Endothelial cell of umbilical vein (primary cell): Measurements from ENCODE around the gene PLBD1. TPM values are rescaled to one million over a fixed set of nuclear protein-coding genes. Genes with fewer than 3 reads are reported as not detected.

Experiments
- BruUV-seq: library from RNA; stranded (reverse); fragments of 400-500 nt; replicated peaks from 2 replicates; lab custom pipeline; 2021; lab: Mats Ljungman, UMichigan
- CTCF ChIA-PET: fragments of 300-600, 350-600 bp; sonication (Branson Sonifier 250); formaldehyde crosslinking; loops from one replicate; lab custom pipeline; 2021; ENCODE audit warnings: antibody characterized with exemption, inconsistent platforms; lab: Charles Lee
- POLR2A ChIA-PET: fragments of 300-600, 350-600 bp; sonication (Branson Sonifier 250); formaldehyde crosslinking; loops from one replicate; lab custom pipeline; 2021; ENCODE audit warnings: antibody characterized with exemption, inconsistent platforms; lab: Charles Lee
- DNase-seq: peaks from one replicate; pipeline ENCODE4 v3.0.0-alpha.2; 2011; ENCODE audit warnings: low read depth, low spot score
- FAIRE-seq: peaks from 2 replicates; lab custom pipeline; 2011; peaks lifted over from hg19 to GRCh38; lab: Jason Lieb, UNC
- H2AFZ ChIP-seq: 2 replicates; pipeline ENCODE4 v1.6.0; 2012; ENCODE audit warnings: low read depth, low read length, control low read depth, inconsistent platforms
- H3K27ac ChIP-seq: 2 replicates; pipeline ENCODE4 v1.5.1; 2011; ENCODE audit warnings: low read depth, mild to moderate bottlenecking, control low read depth, low read length, moderate library complexity; ENCODE audit not compliant: insufficient read depth
- H3K27me3 ChIP-seq, 2 experiments: 2 replicates each; pipeline versions ENCODE4 v1.6.0 to v1.6.1; 2011; ENCODE audit warnings: low read length in 2 of 2, mixed read lengths in 1 of 2; ENCODE audit not compliant: control insufficient read depth in 2 of 2, insufficient read depth in 2 of 2
- H3K36me3 ChIP-seq, 2 experiments: 2 replicates in 1 of 2; 3 replicates in 1 of 2; pipeline ENCODE4 v1.5.1; 2011; ENCODE audit warnings: low read length in 2 of 2, mild to moderate bottlenecking in 1 of 2, moderate library complexity in 1 of 2; ENCODE audit not compliant: control insufficient read depth in 2 of 2, insufficient read depth in 2 of 2; ENCODE audit errors: extremely low read depth in 1 of 2
- H3K4me1 ChIP-seq: 3 replicates; pipeline ENCODE4 v1.5.1; 2011; ENCODE audit warnings: mild to moderate bottlenecking, low read length; ENCODE audit not compliant: control insufficient read depth, insufficient read depth; ENCODE audit errors: extremely low read depth
- H3K4me2 ChIP-seq: 2 replicates; pipeline ENCODE4 v1.6.1; 2011; ENCODE audit warnings: low read length, control low read depth, mixed read lengths; ENCODE audit not compliant: insufficient read depth
- H3K4me3 ChIP-seq, 3 experiments: fragments of 200-600 bp in 1 of 3; sonication (generic), shearing (Covaris generic) in 1 of 3; replicated peaks in 1 of 3; 2 replicates each; pipeline ENCODE4 v1.5.1; 2011 to 2016; ENCODE audit warnings: control low read depth in 3 of 3, low read length in 3 of 3, mild to moderate bottlenecking in 2 of 3, inconsistent platforms in 1 of 3, low read depth in 1 of 3, moderate library complexity in 1 of 3; ENCODE audit not compliant: insufficient read depth in 1 of 3
- H3K79me2 ChIP-seq: 2 replicates; pipeline ENCODE4 v1.6.0; 2012; ENCODE audit warnings: low read length, inconsistent platforms; ENCODE audit not compliant: control insufficient read depth, insufficient read depth
- H3K9ac ChIP-seq: replicated peaks from 2 replicates; pipeline ENCODE3; 2011; ENCODE audit warnings: low read length, control low read depth; ENCODE audit not compliant: insufficient read depth; ENCODE audit errors: extremely low read depth
- H3K9me1 ChIP-seq: replicated peaks from 3 replicates; pipeline ENCODE4 v1.6.0; 2011; ENCODE audit warnings: mild to moderate bottlenecking, low read length; ENCODE audit not compliant: control insufficient read depth, insufficient read depth; ENCODE audit errors: extremely low read depth
- H3K9me3 ChIP-seq: replicated peaks from 2 replicates; pipeline ENCODE4 v1.5.1; 2012; ENCODE audit warnings: low read length, inconsistent platforms; ENCODE audit not compliant: control insufficient read depth, insufficient read depth
- H4K20me1 ChIP-seq: replicated peaks from 2 replicates; pipeline ENCODE3; 2011; ENCODE audit warnings: mild to moderate bottlenecking, low read length; ENCODE audit not compliant: control insufficient read depth, insufficient read depth; ENCODE audit errors: extremely low read depth
- EZH2 ChIP-seq: IDR thresholded peaks from 2 replicates; pipeline ENCODE4 v1.6.1; 2012; ENCODE audit warnings: borderline replicate concordance, low read depth, mild to moderate bottlenecking, moderate library complexity, low read length, inconsistent platforms; ENCODE audit not compliant: severe bottlenecking
- FOS ChIP-seq: IDR thresholded peaks from 2 replicates; pipeline ENCODE4 v1.6.1; 2011; ENCODE audit warnings: mild to moderate bottlenecking, low read length, moderate library complexity, borderline replicate concordance; ENCODE audit not compliant: insufficient read depth
- GATA2 ChIP-seq: IDR thresholded peaks from 2 replicates; pipeline ENCODE4 v1.7.0; 2011; ENCODE audit warnings: low read depth, mild to moderate bottlenecking, moderate library complexity, mixed read lengths, low read length; ENCODE audit not compliant: insufficient read length, insufficient read depth
- JUN ChIP-seq: IDR thresholded peaks from 2 replicates; pipeline ENCODE4 v1.6.1; 2011; ENCODE audit warnings: borderline replicate concordance, low read depth; ENCODE audit not compliant: insufficient read length, insufficient read depth
- MYC ChIP-seq: IDR thresholded peaks from one replicate; pipeline ENCODE4 v1.6.1; 2011; ENCODE audit warnings: mild to moderate bottlenecking, low read depth, low read length
- POLR2A ChIP-seq: IDR thresholded peaks from 2 replicates; pipeline ENCODE4 v1.6.1; 2012; ENCODE audit warnings: low read depth, mild to moderate bottlenecking, control low read depth, low read length
- POLR2AphosphoS5 ChIP-seq: IDR thresholded peaks from 2 replicates; pipeline ENCODE4 v1.6.1; 2012; ENCODE audit warnings: low read depth, mild to moderate bottlenecking, control low read depth, low read length, moderate library complexity; ENCODE audit not compliant: insufficient read depth
- dilution Hi-C: fragments of 300-500 bp; cut with MboI; formaldehyde crosslinking; loops from one replicate; pipeline ENCODE4 v1.15.0; 2019; ENCODE audit warnings: low sequenced_read_pairs; ENCODE audit not compliant: extremely low pct_ligation_motif_present
- intact Hi-C: fragments of 100-400 bp; cut with micrococcal nuclease; formaldehyde crosslinking; loops from one replicate; pipeline ENCODE4 v1.10.0; 2022
- polyA plus RNA-seq, 4 experiments: library from polyadenylated mRNA; depleted of rRNA in 3 of 4; stranded (reverse) in 3 of 4; unstranded in 1 of 4; fragments of >200 nt; gene quantifications; 2 replicates each; pipeline versions ENCODE4 v1.2.1 to v1.2.3, GENCODE V29; 2011 to 2012; ENCODE audit warnings: missing spikeins in 1 of 4
- total RNA-seq: library from RNA; stranded (reverse); gene quantifications from 2 replicates; pipeline ENCODE4 v1.2.3, GENCODE V29; 2021
- TF ChIP-seq, protein P1 (sequence below), 2 donors: IDR thresholded peaks; 1 replicate in 1 of 2; 2 replicates in 1 of 2; pipeline ENCODE4 v1.5.1; 2011; ENCODE audit warnings: low read length in 2 of 2, mild to moderate bottlenecking in 2 of 2, moderate library complexity in 2 of 2, control low read depth in 1 of 2, inconsistent platforms in 1 of 2, low read depth in 1 of 2; ENCODE audit not compliant: insufficient read depth in 1 of 2; ENCODE audit errors: extremely low read depth in 1 of 2
- TF ChIP-seq, protein P2 (sequence below): IDR thresholded peaks from 2 replicates; pipeline ENCODE4 v1.6.1; 2011; ENCODE audit not compliant: insufficient read depth, insufficient read length

The PLBD1 gene
- total and polyA plus RNA-seq, 2 donors (not counting 3 experiments of a cell fraction or from before 2014, with no cell fraction given): 0.04 TPM; not detected in 1

- no peaks in the 10 kb centered on the region for H3K9me3 ChIP-seq
- intact Hi-C loops: no loop called here
- no peak overlapping the region for H3K9ac ChIP-seq
- no peak overlapping the region for H3K4me2 ChIP-seq
- POLR2A ChIA-PET: no interaction called here
- H3K4me3 ChIP-seq: no peak overlapping the region
- no peaks in the 10 kb centered on the region for H3K36me3 ChIP-seq
- DNase-seq (no peak), FAIRE-seq (no peak)
- H3K4me1 ChIP-seq: no peaks in the 10 kb centered on the region
- dilution Hi-C loops: no loop called here
- no peaks in the 10 kb centered on the region for H3K27me3 ChIP-seq
- CTCF ChIA-PET: no interaction called here
- H2AFZ ChIP-seq: no peak overlapping the region
- no peak overlapping the region for H3K27ac ChIP-seq
- TF ChIP-seq POLR2A (no peak), POLR2AphosphoS5 (no peak), FOS (no peak), GATA2 (no peak), JUN (no peak), EZH2 (no peak), MYC (no peak)
- TF ChIP-seq, protein P1, sequence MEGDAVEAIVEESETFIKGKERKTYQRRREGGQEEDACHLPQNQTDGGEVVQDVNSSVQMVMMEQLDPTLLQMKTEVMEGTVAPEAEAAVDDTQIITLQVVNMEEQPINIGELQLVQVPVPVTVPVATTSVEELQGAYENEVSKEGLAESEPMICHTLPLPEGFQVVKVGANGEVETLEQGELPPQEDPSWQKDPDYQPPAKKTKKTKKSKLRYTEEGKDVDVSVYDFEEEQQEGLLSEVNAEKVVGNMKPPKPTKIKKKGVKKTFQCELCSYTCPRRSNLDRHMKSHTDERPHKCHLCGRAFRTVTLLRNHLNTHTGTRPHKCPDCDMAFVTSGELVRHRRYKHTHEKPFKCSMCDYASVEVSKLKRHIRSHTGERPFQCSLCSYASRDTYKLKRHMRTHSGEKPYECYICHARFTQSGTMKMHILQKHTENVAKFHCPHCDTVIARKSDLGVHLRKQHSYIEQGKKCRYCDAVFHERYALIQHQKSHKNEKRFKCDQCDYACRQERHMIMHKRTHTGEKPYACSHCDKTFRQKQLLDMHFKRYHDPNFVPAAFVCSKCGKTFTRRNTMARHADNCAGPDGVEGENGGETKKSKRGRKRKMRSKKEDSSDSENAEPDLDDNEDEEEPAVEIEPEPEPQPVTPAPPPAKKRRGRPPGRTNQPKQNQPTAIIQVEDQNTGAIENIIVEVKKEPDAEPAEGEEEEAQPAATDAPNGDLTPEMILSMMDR (IDR thresholded peaks at IDR 0.05; ENCODE audit: extremely low read depth in 1 of 2, insufficient read depth in 1 of 2, low read depth in 1 of 2, low read length in 2 of 2): no peak
- TF ChIP-seq, protein P2, sequence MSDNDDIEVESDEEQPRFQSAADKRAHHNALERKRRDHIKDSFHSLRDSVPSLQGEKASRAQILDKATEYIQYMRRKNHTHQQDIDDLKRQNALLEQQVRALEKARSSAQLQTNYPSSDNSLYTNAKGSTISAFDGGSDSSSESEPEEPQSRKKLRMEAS: no peak
- H4K20me1 ChIP-seq: no peaks in the 10 kb centered on the region
- H3K9me1 ChIP-seq: no peaks in the 10 kb centered on the region
- no peaks in the 10 kb centered on the region for H3K79me2 ChIP-seq
- no TSS peak for BruUV-seq
These were observed 24.0 kb upstream of the PLBD1 start for GRCh38 chr12:14591719-14592118.
